Measurements from ENCODE around the gene RFK.

The RFK gene

GRCh38 chr9:76412638-76413037, 18.4 kb upstream of the RFK start:
- DNase-seq (ENCODE audit: low read depth): no peak

- DNase-seq (ENCODE audit: low read depth): no peak
Measured at GRCh38 chr9:76405868-76406267, 11.6 kb upstream of the RFK start.

- no peak for DNase-seq (ENCODE audit: low read depth)
Measured at GRCh38 chr9:76405340-76405739, 11.1 kb upstream of the RFK start.

GRCh38 chr9:76404401-76404800, 10.2 kb upstream of the RFK start:
- no peak for DNase-seq (ENCODE audit: low read depth)

- no peak for DNase-seq (ENCODE audit: low read depth)
Measured at GRCh38 chr9:76403352-76403751, 9.1 kb upstream of the RFK start.

- no peak for DNase-seq (ENCODE audit: low read depth)
Measured at GRCh38 chr9:76401580-76402354, 7.5 kb upstream of the RFK start.

- no peak for DNase-seq (ENCODE audit: low read depth)
Measured at GRCh38 chr9:76401176-76401575, 7.0 kb upstream of the RFK start.

GRCh38 chr9:76400534-76401096, 6.4 kb upstream of the RFK start:
- DNase-seq (ENCODE audit: low read depth): no peak

GRCh38 chr9:76399856-76400255, 5.6 kb upstream of the RFK start:
- DNase-seq (ENCODE audit: low read depth): no peak

GRCh38 chr9:76396597-76396996, 2.4 kb upstream of the RFK start:
- no peak for DNase-seq (ENCODE audit: low read depth)

- no peak for DNase-seq (ENCODE audit: low read depth)
Measured at GRCh38 chr9:76396144-76396543, 1.9 kb upstream of the RFK start.

GRCh38 chr9:76395381-76395780, 1.2 kb upstream of the RFK start:
- DNase-seq (ENCODE audit: low read depth): no peak

- peak; percentile 16 for DNase-seq (ENCODE audit: low read depth)
Measured at GRCh38 chr9:76394960-76395252, 680 bp upstream of the RFK start.

- no peak for DNase-seq (ENCODE audit: low read depth)
Measured at GRCh38 chr9:76390656-76391055, 3.6 kb downstream of the RFK start.

- DNase-seq (ENCODE audit: low read depth): no peak
Measured at GRCh38 chr9:76379494-76379893, 14.7 kb downstream of the RFK start.

GRCh38 chr9:76378367-76379073, 15.7 kb downstream of the RFK start:
- DNase-seq (ENCODE audit: low read depth): no peak

- no peak for DNase-seq (ENCODE audit: low read depth)
Measured at GRCh38 chr9:76377791-76378190, 16.4 kb downstream of the RFK start.

GRCh38 chr9:76374783-76375559, 19.3 kb downstream of the RFK start:
- DNase-seq (ENCODE audit: low read depth): no peak

- DNase-seq (ENCODE audit: low read depth): no peak
Measured at GRCh38 chr9:76373784-76374474, 20.3 kb downstream of the RFK start.

- no peak for DNase-seq (ENCODE audit: low read depth)
Measured at GRCh38 chr9:76373173-76373783, 20.9 kb downstream of the RFK start.

- DNase-seq (ENCODE audit: low read depth): no peak
Measured at GRCh38 chr9:76372336-76372735, 21.9 kb downstream of the RFK start.

- DNase-seq (ENCODE audit: low read depth): no peak
Measured at GRCh38 chr9:76371901-76372300, 22.3 kb downstream of the RFK start.

Measured in activated T-helper 1 cell treated with Interleukin-2 at 50 U/mL for 16 hours (primary cell).